ENCODE measurements around the gene LASP1NB.
"Not testable (repeated sequence)": the region's sequence is repeated elsewhere in the genome, so short reads cannot be mapped to it uniquely, and the experiment has no call there.

Gene LASP1NB

GRCh38 chr17:38897671-38898290 is 27.6 kb upstream of the LASP1NB start:
- no peak for DNase-seq

- DNase-seq, result no peak
These were observed 27.1 kb upstream of the LASP1NB start for GRCh38 chr17:38898291-38898679.

- DNase-seq, result no peak
These were observed 26.5 kb upstream of the LASP1NB start for GRCh38 chr17:38898812-38899348.

GRCh38 chr17:38899421-38899820 is 26.0 kb upstream of the LASP1NB start:
- no peak for DNase-seq

GRCh38 chr17:38900978-38901656 is 24.3 kb upstream of the LASP1NB start:
- peak; percentile 94 for DNase-seq

GRCh38 chr17:38903404-38903803 is 22.0 kb upstream of the LASP1NB start:
- no peak for DNase-seq

- DNase-seq, result no peak
These were observed 20.5 kb upstream of the LASP1NB start for GRCh38 chr17:38904892-38905291.

- DNase-seq, result no peak
These were observed 20.0 kb upstream of the LASP1NB start for GRCh38 chr17:38905375-38905774.

GRCh38 chr17:38906460-38907228 is 18.8 kb upstream of the LASP1NB start:
- DNase-seq, result no peak

- DNase-seq, result no peak
These were observed 17.3 kb upstream of the LASP1NB start for GRCh38 chr17:38907930-38908675.

GRCh38 chr17:38908676-38909181 is 16.7 kb upstream of the LASP1NB start:
- DNase-seq, result no peak

- no peak for DNase-seq
These were observed 15.1 kb upstream of the LASP1NB start for GRCh38 chr17:38910325-38910724.

- no peak for DNase-seq
These were observed 14.2 kb upstream of the LASP1NB start for GRCh38 chr17:38911081-38911730.

GRCh38 chr17:38911731-38912081 is 13.7 kb upstream of the LASP1NB start:
- not testable (repeated sequence) for DNase-seq

- DNase-seq, result no peak
These were observed 13.1 kb upstream of the LASP1NB start for GRCh38 chr17:38912221-38912813.

GRCh38 chr17:38914741-38915638 is 10.4 kb upstream of the LASP1NB start:
- DNase-seq, result no peak

GRCh38 chr17:38915639-38915995 is 9.8 kb upstream of the LASP1NB start:
- DNase-seq, result no peak

- no peak for DNase-seq
These were observed 8.6 kb upstream of the LASP1NB start for GRCh38 chr17:38916771-38917170.

- DNase-seq, result peak; percentile 19
These were observed 8.2 kb upstream of the LASP1NB start for GRCh38 chr17:38917259-38917658.

- DNase-seq, result no peak
These were observed 7.1 kb upstream of the LASP1NB start for GRCh38 chr17:38918129-38918913.

All from OCI-M1 (cell line).